Measurements from ENCODE around the gene PITRM1.
A peak's percentile ranks its signal among the peaks of the same experiment; 100 is the strongest.

Gene PITRM1

GRCh38 chr10:3146289-3146688, 26.3 kb downstream of the PITRM1 start:
- Histone ChIP-seq H3K9me3 (ENCODE audit: control insufficient read depth, low read length) (no peaks in the 10 kb centered on the region), H3K36me3 (ENCODE audit: control insufficient read depth, insufficient read depth, low read length, severe bottlenecking) (peaks cover 99% of the 10 kb centered on the region), H3K27me3 (replicated peaks; ENCODE audit: control insufficient read depth, insufficient read depth, low read length) (no peaks in the 10 kb centered on the region), H3K4me1 (ENCODE audit: control insufficient read depth, insufficient read depth, low read length) (no peaks in the 10 kb centered on the region), H3K4me3 (ENCODE audit: low read length) (no peak overlapping the region), H3K9ac (ENCODE audit: low read length) (no peak overlapping the region)
- no peak for DNase-seq (ENCODE audit: low read depth)

DNA sequence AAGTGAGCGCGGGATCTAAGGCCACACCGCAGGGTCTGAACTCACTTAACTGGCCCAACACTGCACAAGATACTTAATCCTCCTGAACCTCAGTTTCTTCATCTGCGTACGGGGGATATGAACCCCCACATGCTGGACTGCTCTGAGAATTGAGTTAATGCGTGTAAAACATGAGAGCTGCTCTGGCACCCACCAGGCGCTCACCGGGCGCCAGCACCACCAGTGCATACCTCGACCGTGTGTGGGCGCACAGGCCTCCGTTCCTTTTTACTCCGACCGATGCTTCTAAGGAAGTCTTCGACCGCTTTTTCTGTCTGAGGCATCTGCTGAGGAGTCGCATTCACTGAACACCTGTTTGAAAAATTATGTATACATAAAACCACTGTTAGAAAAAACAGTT, 27.2 kb downstream of the PITRM1 start:
- Histone ChIP-seq H3K4me3 (ENCODE audit: low read length) (no peak overlapping the region), H3K4me1 (ENCODE audit: control insufficient read depth, insufficient read depth, low read length) (no peaks in the 10 kb centered on the region), H3K9ac (ENCODE audit: low read length) (no peak overlapping the region), H3K36me3 (ENCODE audit: control insufficient read depth, insufficient read depth, low read length, severe bottlenecking) (peaks cover 99% of the 10 kb centered on the region), H3K27me3 (replicated peaks; ENCODE audit: control insufficient read depth, insufficient read depth, low read length) (no peaks in the 10 kb centered on the region), H3K9me3 (ENCODE audit: control insufficient read depth, low read length) (no peaks in the 10 kb centered on the region)
- DNase-seq (ENCODE audit: low read depth) = no peak

DNA sequence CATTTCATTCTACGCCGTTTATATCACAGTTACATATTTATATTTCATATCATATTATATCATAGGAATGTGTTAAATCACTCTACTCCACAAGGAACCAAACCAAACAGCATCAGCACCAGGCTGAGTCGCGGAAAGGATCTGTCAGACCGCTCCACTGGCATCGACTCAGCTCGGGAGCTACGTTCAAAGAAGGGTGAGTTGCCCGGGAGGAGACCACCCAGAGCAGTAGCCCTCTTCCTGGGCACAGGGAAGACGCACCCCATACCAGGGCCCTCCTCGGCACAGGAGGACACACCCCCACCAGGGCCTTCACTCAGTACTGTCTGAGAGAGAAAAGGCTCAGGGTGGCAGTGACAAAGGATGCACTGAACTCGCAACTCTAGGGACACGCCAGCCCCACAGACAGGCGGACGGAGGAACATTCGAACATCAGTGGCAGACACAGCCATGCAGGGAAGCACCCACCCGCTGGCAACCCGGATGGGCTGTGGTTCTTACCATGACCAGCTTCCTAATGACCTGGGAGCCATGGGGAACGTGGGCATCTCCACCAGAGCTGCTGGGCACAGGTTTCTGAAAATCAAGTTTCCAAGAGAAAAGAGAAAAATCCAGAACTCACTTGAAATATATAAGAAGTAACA, 28.7 kb downstream of the PITRM1 start:
- Histone ChIP-seq H3K36me3 (ENCODE audit: control insufficient read depth, insufficient read depth, low read length, severe bottlenecking) (peaks cover 99% of the 10 kb centered on the region), H3K9ac (ENCODE audit: low read length) (no peak overlapping the region), H3K4me3 (ENCODE audit: low read length) (no peak overlapping the region), H3K27me3 (replicated peaks; ENCODE audit: control insufficient read depth, insufficient read depth, low read length) (no peaks in the 10 kb centered on the region), H3K9me3 (ENCODE audit: control insufficient read depth, low read length) (no peaks in the 10 kb centered on the region), H3K4me1 (ENCODE audit: control insufficient read depth, insufficient read depth, low read length) (no peaks in the 10 kb centered on the region)
- no peak for DNase-seq (ENCODE audit: low read depth)

DNA sequence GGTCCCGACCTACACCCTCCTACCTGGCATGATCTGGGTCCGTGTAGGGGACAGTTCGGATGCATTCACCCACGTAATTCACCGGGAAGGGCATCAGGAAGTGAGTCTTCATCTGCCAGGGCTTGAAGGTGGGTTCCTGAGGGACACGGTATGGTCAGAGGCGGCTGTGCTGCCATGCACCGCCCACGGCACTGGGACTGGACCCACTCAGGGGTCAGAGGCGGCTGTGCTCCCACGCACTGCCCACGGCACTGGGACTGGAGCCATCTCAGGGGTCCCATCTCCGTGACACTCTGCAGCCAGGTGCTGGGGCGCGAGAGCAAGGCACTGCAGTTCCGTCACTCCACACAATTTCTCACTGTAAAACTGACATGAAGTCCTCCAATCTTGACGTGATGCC, 29.2 kb downstream of the PITRM1 start:
- Histone ChIP-seq H3K9me3 (ENCODE audit: control insufficient read depth, low read length) (no peaks in the 10 kb centered on the region), H3K4me1 (ENCODE audit: control insufficient read depth, insufficient read depth, low read length) (no peaks in the 10 kb centered on the region), H3K27me3 (replicated peaks; ENCODE audit: control insufficient read depth, insufficient read depth, low read length) (no peaks in the 10 kb centered on the region), H3K9ac (ENCODE audit: low read length) (no peak overlapping the region), H3K4me3 (ENCODE audit: low read length) (no peak overlapping the region), H3K36me3 (ENCODE audit: control insufficient read depth, insufficient read depth, low read length, severe bottlenecking) (peaks cover 99% of the 10 kb centered on the region)
- DNase-seq (ENCODE audit: low read depth) = no peak

DNA sequence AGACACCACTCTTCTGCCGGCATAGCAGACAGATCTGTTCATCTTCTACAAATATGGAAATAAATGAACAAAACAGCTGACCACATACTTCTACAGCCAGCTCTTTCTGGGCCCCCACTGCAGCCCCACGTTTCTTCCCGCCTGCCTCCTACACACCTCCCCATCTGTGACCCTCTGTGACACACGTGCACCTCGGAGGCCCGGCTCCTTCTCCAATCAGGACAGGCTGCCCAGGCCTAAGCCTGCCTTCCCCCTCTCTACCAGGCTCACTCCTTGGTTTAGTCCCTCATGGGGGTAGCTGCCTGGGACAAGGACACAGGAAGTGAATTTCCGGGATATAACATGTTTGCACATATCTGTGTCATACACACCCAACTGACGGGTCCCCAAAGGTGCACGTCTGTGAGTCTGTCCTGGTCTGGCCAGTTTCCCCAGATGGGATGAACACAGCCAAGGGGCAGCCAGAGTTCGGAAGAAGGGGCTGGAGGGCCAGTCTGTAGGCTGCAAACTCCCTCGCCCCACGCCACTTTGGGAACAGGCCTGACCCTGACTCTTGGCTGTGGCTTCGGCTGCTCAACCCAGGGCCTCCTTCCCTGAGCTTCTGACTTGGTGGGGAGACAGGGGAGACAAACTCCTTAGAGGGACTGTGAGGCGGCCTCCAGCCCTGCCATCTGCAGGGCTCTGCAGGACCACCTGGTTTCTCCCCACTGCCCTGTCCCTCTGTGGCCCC, 30.3 kb downstream of the PITRM1 start:
- Histone ChIP-seq H3K9me3 (ENCODE audit: control insufficient read depth, low read length) (no peaks in the 10 kb centered on the region), H3K4me3 (ENCODE audit: low read length) (no peak overlapping the region), H3K27me3 (replicated peaks; ENCODE audit: control insufficient read depth, insufficient read depth, low read length) (no peaks in the 10 kb centered on the region), H3K36me3 (ENCODE audit: control insufficient read depth, insufficient read depth, low read length, severe bottlenecking) (peaks cover 99% of the 10 kb centered on the region), H3K4me1 (ENCODE audit: control insufficient read depth, insufficient read depth, low read length) (peaks cover 7% of the 10 kb centered on the region), H3K9ac (ENCODE audit: low read length) (no peak overlapping the region)
- DNase-seq (ENCODE audit: low read depth) = no peak

GRCh38 chr10:3141351-3142005, 31.1 kb downstream of the PITRM1 start:
- Histone ChIP-seq H3K4me1 (ENCODE audit: control insufficient read depth, insufficient read depth, low read length) (peaks cover 16% of the 10 kb centered on the region), H3K9ac (ENCODE audit: low read length) (no peak overlapping the region), H3K27me3 (replicated peaks; ENCODE audit: control insufficient read depth, insufficient read depth, low read length) (no peaks in the 10 kb centered on the region), H3K36me3 (ENCODE audit: control insufficient read depth, insufficient read depth, low read length, severe bottlenecking) (peaks cover 91% of the 10 kb centered on the region), H3K9me3 (ENCODE audit: control insufficient read depth, low read length) (no peaks in the 10 kb centered on the region), H3K4me3 (ENCODE audit: low read length) (no peak overlapping the region)
- no peak for DNase-seq (ENCODE audit: low read depth)

DNA sequence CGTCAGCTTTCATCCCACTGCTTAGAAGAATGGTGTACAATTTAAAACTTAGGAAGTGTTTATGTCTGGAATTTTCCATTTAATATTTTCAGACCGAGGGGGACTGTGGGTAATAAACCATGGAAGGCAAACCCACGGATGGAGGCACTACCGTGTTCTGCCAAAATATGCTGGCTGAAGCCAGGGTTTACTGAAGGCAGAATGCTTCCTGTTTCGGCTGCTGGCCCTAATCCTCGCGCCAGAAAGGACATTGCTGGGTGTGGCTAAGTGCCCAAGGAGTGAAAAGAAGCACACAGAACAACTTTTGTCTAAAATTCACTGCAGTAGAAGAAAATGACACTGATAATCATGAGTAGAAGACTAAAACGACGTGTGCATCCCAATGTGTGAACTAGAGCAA, 32.3 kb downstream of the PITRM1 start:
- Histone ChIP-seq H3K27me3 (replicated peaks; ENCODE audit: control insufficient read depth, insufficient read depth, low read length) (no peaks in the 10 kb centered on the region), H3K4me3 (ENCODE audit: low read length) (no peak overlapping the region), H3K9me3 (ENCODE audit: control insufficient read depth, low read length) (no peaks in the 10 kb centered on the region), H3K4me1 (ENCODE audit: control insufficient read depth, insufficient read depth, low read length) (peaks cover 28% of the 10 kb centered on the region), H3K36me3 (ENCODE audit: control insufficient read depth, insufficient read depth, low read length, severe bottlenecking) (peaks cover 84% of the 10 kb centered on the region), H3K9ac (ENCODE audit: low read length) (no peak overlapping the region)
- no peak for DNase-seq (ENCODE audit: low read depth)

GRCh38 chr10:3139216-3139910, 33.2 kb downstream of the PITRM1 start:
- Histone ChIP-seq H3K9me3 (ENCODE audit: control insufficient read depth, low read length) (no peaks in the 10 kb centered on the region), H3K27me3 (replicated peaks; ENCODE audit: control insufficient read depth, insufficient read depth, low read length) (no peaks in the 10 kb centered on the region), H3K4me3 (ENCODE audit: low read length) (no peak overlapping the region), H3K4me1 (ENCODE audit: control insufficient read depth, insufficient read depth, low read length) (peaks cover 30% of the 10 kb centered on the region), H3K9ac (ENCODE audit: low read length) (no peak overlapping the region), H3K36me3 (ENCODE audit: control insufficient read depth, insufficient read depth, low read length, severe bottlenecking) (peaks cover 84% of the 10 kb centered on the region)
- no peak for DNase-seq (ENCODE audit: low read depth)

GRCh38 chr10:3137958-3138726, 34.4 kb downstream of the PITRM1 start:
- peaks cover 30% of the 10 kb centered on the region for H3K4me1 ChIP-seq (ENCODE audit: control insufficient read depth, insufficient read depth, low read length)
- no peaks in the 10 kb centered on the region for H3K27me3 ChIP-seq (replicated peaks; ENCODE audit: control insufficient read depth, insufficient read depth, low read length)
- H3K4me3 ChIP-seq (ENCODE audit: low read length) = no peak overlapping the region
- peaks cover 80% of the 10 kb centered on the region for H3K36me3 ChIP-seq (ENCODE audit: control insufficient read depth, insufficient read depth, low read length, severe bottlenecking)
- no peak for DNase-seq (ENCODE audit: low read depth)
- no peaks in the 10 kb centered on the region for H3K9me3 ChIP-seq (ENCODE audit: control insufficient read depth, low read length)
- no peak overlapping the region for H3K9ac ChIP-seq (ENCODE audit: low read length)

GRCh38 chr10:3136763-3137611, 35.6 kb downstream of the PITRM1 start:
- H3K36me3 ChIP-seq (ENCODE audit: control insufficient read depth, insufficient read depth, low read length, severe bottlenecking) = peaks cover 79% of the 10 kb centered on the region
- DNase-seq (ENCODE audit: low read depth) = no peak
- no peaks in the 10 kb centered on the region for H3K9me3 ChIP-seq (ENCODE audit: control insufficient read depth, low read length)
- peak overlapping the region; percentile 7 for H3K4me3 ChIP-seq (ENCODE audit: low read length)
- H3K27me3 ChIP-seq (replicated peaks; ENCODE audit: control insufficient read depth, insufficient read depth, low read length) = no peaks in the 10 kb centered on the region
- H3K9ac ChIP-seq (ENCODE audit: low read length) = peak overlapping the region; percentile 48
- H3K4me1 ChIP-seq (ENCODE audit: control insufficient read depth, insufficient read depth, low read length) = peaks cover 30% of the 10 kb centered on the region
